ENCODE measurements around the gene ZNF281.

DNA sequence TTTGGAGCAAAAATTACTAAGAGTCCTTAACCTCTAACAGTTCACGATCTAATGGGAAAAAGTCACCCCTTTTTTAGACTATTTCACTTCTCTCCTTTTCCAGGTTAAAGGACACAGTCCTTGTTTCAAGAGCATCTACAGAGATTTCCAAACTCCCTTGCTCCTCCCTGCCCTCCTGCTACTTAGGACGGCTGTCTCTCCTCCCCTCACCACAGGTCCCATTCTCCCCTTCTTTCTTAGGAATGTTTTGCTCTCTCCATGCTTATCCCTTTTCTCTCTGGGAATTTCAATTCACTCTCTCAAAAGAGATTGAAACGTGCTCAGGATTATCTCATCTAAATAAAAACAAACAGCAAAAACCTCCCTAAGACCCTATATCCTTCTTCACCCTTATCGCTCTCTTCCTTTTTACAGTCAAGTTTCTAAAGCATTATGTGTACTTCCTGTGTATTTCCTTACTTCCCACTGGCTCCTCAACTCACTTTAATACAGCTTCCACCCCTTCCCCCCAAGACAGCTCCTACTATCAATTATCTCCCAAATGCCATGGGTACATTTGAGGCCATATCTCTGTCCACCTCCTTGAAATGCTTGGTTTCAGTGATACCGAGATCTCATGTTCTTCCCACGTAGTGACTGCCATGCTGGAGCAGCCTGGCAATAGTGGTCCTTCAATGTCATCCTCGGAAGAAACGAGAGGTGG is 43.2 kb upstream of the ZNF281 start:
- TF ChIP-seq, protein P1, sequence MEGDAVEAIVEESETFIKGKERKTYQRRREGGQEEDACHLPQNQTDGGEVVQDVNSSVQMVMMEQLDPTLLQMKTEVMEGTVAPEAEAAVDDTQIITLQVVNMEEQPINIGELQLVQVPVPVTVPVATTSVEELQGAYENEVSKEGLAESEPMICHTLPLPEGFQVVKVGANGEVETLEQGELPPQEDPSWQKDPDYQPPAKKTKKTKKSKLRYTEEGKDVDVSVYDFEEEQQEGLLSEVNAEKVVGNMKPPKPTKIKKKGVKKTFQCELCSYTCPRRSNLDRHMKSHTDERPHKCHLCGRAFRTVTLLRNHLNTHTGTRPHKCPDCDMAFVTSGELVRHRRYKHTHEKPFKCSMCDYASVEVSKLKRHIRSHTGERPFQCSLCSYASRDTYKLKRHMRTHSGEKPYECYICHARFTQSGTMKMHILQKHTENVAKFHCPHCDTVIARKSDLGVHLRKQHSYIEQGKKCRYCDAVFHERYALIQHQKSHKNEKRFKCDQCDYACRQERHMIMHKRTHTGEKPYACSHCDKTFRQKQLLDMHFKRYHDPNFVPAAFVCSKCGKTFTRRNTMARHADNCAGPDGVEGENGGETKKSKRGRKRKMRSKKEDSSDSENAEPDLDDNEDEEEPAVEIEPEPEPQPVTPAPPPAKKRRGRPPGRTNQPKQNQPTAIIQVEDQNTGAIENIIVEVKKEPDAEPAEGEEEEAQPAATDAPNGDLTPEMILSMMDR (IDR thresholded peaks at IDR 0.05) = no peak
- no peak for TF ChIP-seq POLR2A (IDR thresholded peaks at IDR 0.05)

Data from uterus (tissue), 2 donors.